ENCODE measurements around the gene CFAP107.

GRCh38 chr1:12809933-12810332 is 63.9 kb downstream of the CFAP107 start:
- TF ChIP-seq TAF1 (IDR thresholded peaks at IDR 0.05; ENCODE audit: low read depth, low read length) (no peak), PAX5 (IDR thresholded peaks at IDR 0.05; ENCODE audit: insufficient read depth, low read length, severe bottlenecking) (no peak), POLR2A (IDR thresholded peaks at IDR 0.05; ENCODE audit: low read depth, low read length) (no peak), POLR2AphosphoS5 (IDR thresholded peaks at IDR 0.05; ENCODE audit: low read depth, low read length) (no peak), SPI1 (IDR thresholded peaks at IDR 0.05; ENCODE audit: low read depth, low read length) (no peak), POU2F2 (IDR thresholded peaks at IDR 0.05; ENCODE audit: low read depth, low read length) (no peak)

Data from GM12891 (cell line).